ENCODE measurements around the gene PRDM16. TPM values are rescaled to one million over a fixed set of nuclear protein-coding genes. Genes with fewer than 3 reads are reported as not detected.

Gene PRDM16
- total RNA-seq, 4 donors from 2014 or later: 0.41 to 0.95 TPM; not detected in 2

- no peak overlapping the region for H3K27ac ChIP-seq
- H3K9me3 ChIP-seq: no peaks in the 10 kb centered on the region
- TF ChIP-seq POLR2A (IDR thresholded peaks at IDR 0.05): no peak
- TF ChIP-seq EP300 (IDR thresholded peaks at IDR 0.05; ENCODE audit: low read depth): no peak
- no peak for TF ChIP-seq POLR2AphosphoS5 (IDR thresholded peaks at IDR 0.05)
- TF ChIP-seq CTCF (IDR thresholded peaks at IDR 0.05): no peak
- no peaks in the 10 kb centered on the region for H3K36me3 ChIP-seq
- peaks cover 20 to 36% (median 24%) of the 10 kb centered on the region in 4 donors for H3K4me1 ChIP-seq
- no peak overlapping the region for H3K4me3 ChIP-seq
- H3K27me3 ChIP-seq: no peaks in the 10 kb centered on the region
- in situ Hi-C loops (cut with MboI; ENCODE audit: low pct_ligation_motif_present in 1 of 4, low pct_unique_long_range_greater_than_20kb in 1 of 4, low sequenced_read_pairs in 3 of 4) (loop anchor here in 1 of 4 donors (25.0 kb wide), 1 partner anchor 89 kb away; no protein-coding TSS in a partner anchor), intact Hi-C loops (cut with DNase I; ENCODE audit: low total_unique reads) (no loop called here)
- 85 to 90% methylated on average over 2 to 23 of the region's 30 CpGs for WGBS, 2 donors (ENCODE audit: low coverage in 1 of 2)
- DNase-seq: no peak
These were observed 104.5 kb downstream of the PRDM16 start for GRCh38 chr1:3173381-3173980.

GRCh38 chr1:3174487-3175247 is 105.7 kb downstream of the PRDM16 start:
- in situ Hi-C loops (cut with MboI; ENCODE audit: low pct_ligation_motif_present in 1 of 4, low pct_unique_long_range_greater_than_20kb in 1 of 4, low sequenced_read_pairs in 3 of 4) (loop anchor here in 1 of 4 donors (25.0 kb wide), 1 partner anchor 88 kb away; no protein-coding TSS in a partner anchor), intact Hi-C loops (cut with DNase I; ENCODE audit: low total_unique reads) (no loop called here)
- peak; percentile 38 for DNase-seq
- peaks cover 20 to 36% (median 23%) of the 10 kb centered on the region in 4 donors for H3K4me1 ChIP-seq
- TF ChIP-seq POLR2A (IDR thresholded peaks at IDR 0.05) (no peak), POLR2AphosphoS5 (IDR thresholded peaks at IDR 0.05) (no peak), EP300 (IDR thresholded peaks at IDR 0.05; ENCODE audit: low read depth) (no peak), CTCF (IDR thresholded peaks at IDR 0.05) (no peak)
- peak overlapping the region in 2 of 4 donors; percentile 18 to 26 for H3K27ac ChIP-seq
- no peaks in the 10 kb centered on the region for H3K27me3 ChIP-seq
- no peaks in the 10 kb centered on the region for H3K36me3 ChIP-seq
- 32% methylated on average over 22 of the region's 22 CpGs; no CpG with 5 or more reads in 1 of the 2 donors for WGBS, 2 donors (ENCODE audit: low coverage in 1 of 2)
- H3K9me3 ChIP-seq: no peaks in the 10 kb centered on the region
- H3K4me3 ChIP-seq: no peak overlapping the region

GRCh38 chr1:3175486-3175885 is 106.5 kb downstream of the PRDM16 start:
- H3K36me3 ChIP-seq: no peaks in the 10 kb centered on the region
- H3K4me1 ChIP-seq: peaks cover 14 to 28% (median 16%) of the 10 kb centered on the region in 4 donors
- H3K27ac ChIP-seq: peak overlapping the region in 1 of 4 donors; percentile 26
- DNase-seq: no peak
- no peaks in the 10 kb centered on the region for H3K27me3 ChIP-seq
- 82% methylated on average over 8 of the region's 8 CpGs; no CpG with 5 or more reads in 1 of the 2 donors for WGBS, 2 donors (ENCODE audit: low coverage in 1 of 2)
- no peak for TF ChIP-seq CTCF (IDR thresholded peaks at IDR 0.05)
- TF ChIP-seq EP300 (IDR thresholded peaks at IDR 0.05; ENCODE audit: low read depth): no peak
- no peak for TF ChIP-seq POLR2A (IDR thresholded peaks at IDR 0.05)
- TF ChIP-seq POLR2AphosphoS5 (IDR thresholded peaks at IDR 0.05): no peak
- in situ Hi-C loops (cut with MboI; ENCODE audit: low pct_ligation_motif_present in 1 of 4, low pct_unique_long_range_greater_than_20kb in 1 of 4, low sequenced_read_pairs in 3 of 4) (no loop called here), intact Hi-C loops (cut with DNase I; ENCODE audit: low total_unique reads) (no loop called here)
- H3K4me3 ChIP-seq: no peak overlapping the region
- no peaks in the 10 kb centered on the region for H3K9me3 ChIP-seq

- Histone ChIP-seq H3K27me3 (no peaks in the 10 kb centered on the region), H3K36me3 (no peaks in the 10 kb centered on the region), H3K4me3 (no peak overlapping the region), H3K27ac (no peak overlapping the region), H3K4me1 (peaks cover 8 to 23% (median 11%) of the 10 kb centered on the region in 4 donors), H3K9me3 (no peaks in the 10 kb centered on the region)
- DNase-seq: no peak
- intact Hi-C loops (cut with DNase I; ENCODE audit: low total_unique reads) (no loop called here), in situ Hi-C loops (cut with MboI; ENCODE audit: low pct_ligation_motif_present in 1 of 4, low pct_unique_long_range_greater_than_20kb in 1 of 4, low sequenced_read_pairs in 3 of 4) (no loop called here)
- TF ChIP-seq POLR2A (IDR thresholded peaks at IDR 0.05) (no peak), EP300 (IDR thresholded peaks at IDR 0.05; ENCODE audit: low read depth) (no peak), POLR2AphosphoS5 (IDR thresholded peaks at IDR 0.05) (no peak), CTCF (IDR thresholded peaks at IDR 0.05) (no peak)
These were observed 107.0 kb downstream of the PRDM16 start for GRCh38 chr1:3176028-3176427.
